ENCODE measurements around the gene PRKAR1B. TPM values are rescaled to one million over a fixed set of nuclear protein-coding genes. Genes with fewer than 3 reads are reported as not detected.

PRKAR1B gene
- total RNA-seq, 4 donors from 2014 or later, result 8.2 to 12.3 (median 10.5) TPM

DNA sequence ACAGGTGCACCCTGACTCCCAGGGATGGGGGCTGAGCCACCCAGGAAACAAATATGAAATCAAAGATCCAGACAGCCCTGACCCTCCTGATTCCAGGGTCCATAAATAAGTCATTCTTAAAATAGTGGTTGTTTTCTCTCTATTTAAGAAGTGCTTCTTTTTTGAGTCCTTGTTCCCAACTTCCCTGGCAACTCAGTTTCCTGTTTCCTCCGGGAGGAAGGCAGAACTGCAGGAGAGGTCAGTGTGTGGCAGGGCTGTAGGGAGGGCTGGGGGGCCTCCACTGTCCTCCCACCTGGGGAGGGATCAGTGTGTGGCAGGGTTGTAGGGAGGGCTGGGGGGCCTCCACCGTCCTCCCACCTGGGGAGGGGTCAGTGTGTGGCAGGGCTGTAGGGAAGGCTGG is 118.7 kb downstream of the PRKAR1B start:
- Histone ChIP-seq H3K4me1 (peaks cover 26% of the 10 kb centered on the region), H3K4me3 (no peak overlapping the region), H3K36me3 (peaks cover 7% of the 10 kb centered on the region), H3K27me3 (no peaks in the 10 kb centered on the region), H3K9me3 (no peaks in the 10 kb centered on the region), H3K27ac (no peak overlapping the region)
- DNase-seq (ENCODE audit: low spot score in 2 of 2), result no peak
- WGBS, result 86% methylated on average over 1 of the region's 2 CpGs
- TF ChIP-seq POLR2AphosphoS5 (IDR thresholded peaks at IDR 0.05), result no peak
- TF ChIP-seq, protein P1, sequence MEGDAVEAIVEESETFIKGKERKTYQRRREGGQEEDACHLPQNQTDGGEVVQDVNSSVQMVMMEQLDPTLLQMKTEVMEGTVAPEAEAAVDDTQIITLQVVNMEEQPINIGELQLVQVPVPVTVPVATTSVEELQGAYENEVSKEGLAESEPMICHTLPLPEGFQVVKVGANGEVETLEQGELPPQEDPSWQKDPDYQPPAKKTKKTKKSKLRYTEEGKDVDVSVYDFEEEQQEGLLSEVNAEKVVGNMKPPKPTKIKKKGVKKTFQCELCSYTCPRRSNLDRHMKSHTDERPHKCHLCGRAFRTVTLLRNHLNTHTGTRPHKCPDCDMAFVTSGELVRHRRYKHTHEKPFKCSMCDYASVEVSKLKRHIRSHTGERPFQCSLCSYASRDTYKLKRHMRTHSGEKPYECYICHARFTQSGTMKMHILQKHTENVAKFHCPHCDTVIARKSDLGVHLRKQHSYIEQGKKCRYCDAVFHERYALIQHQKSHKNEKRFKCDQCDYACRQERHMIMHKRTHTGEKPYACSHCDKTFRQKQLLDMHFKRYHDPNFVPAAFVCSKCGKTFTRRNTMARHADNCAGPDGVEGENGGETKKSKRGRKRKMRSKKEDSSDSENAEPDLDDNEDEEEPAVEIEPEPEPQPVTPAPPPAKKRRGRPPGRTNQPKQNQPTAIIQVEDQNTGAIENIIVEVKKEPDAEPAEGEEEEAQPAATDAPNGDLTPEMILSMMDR (IDR thresholded peaks at IDR 0.05), result no peak
- TF ChIP-seq EP300 (IDR thresholded peaks at IDR 0.05), result no peak

DNA sequence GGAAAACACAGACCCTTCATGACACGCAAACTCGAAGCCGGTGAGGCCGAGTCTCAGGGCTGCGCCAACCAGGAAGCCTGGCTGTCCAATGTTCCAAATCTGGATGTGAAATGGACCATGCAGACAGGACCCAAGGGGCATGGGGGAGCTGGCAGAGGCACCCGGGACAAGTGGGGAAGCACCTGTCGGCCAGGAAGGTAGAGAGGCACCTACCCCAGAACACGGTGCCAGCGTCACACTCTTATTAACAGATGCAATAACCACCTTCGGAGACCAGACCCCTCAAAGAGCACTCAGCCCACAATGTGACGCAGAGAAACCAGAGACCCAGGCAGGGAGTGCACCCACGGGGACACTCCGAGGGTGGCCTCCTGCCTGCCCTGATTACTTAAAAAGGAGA is 119.1 kb downstream of the PRKAR1B start:
- H3K27me3 ChIP-seq, result no peaks in the 10 kb centered on the region
- 75% methylated on average over 13 of the region's 13 CpGs for WGBS
- no peak overlapping the region for H3K27ac ChIP-seq
- DNase-seq (ENCODE audit: low spot score in 2 of 2), result no peak
- peaks cover 27% of the 10 kb centered on the region for H3K4me1 ChIP-seq
- peaks cover 7% of the 10 kb centered on the region for H3K36me3 ChIP-seq
- TF ChIP-seq POLR2A (IDR thresholded peaks at IDR 0.05), result no peak
- TF ChIP-seq EP300 (IDR thresholded peaks at IDR 0.05), result no peak
- TF ChIP-seq POLR2AphosphoS5 (IDR thresholded peaks at IDR 0.05), result no peak
- TF ChIP-seq, protein P1 (IDR thresholded peaks at IDR 0.05), result no peak
- H3K4me3 ChIP-seq, result no peak overlapping the region
- H3K9me3 ChIP-seq, result no peaks in the 10 kb centered on the region

DNA sequence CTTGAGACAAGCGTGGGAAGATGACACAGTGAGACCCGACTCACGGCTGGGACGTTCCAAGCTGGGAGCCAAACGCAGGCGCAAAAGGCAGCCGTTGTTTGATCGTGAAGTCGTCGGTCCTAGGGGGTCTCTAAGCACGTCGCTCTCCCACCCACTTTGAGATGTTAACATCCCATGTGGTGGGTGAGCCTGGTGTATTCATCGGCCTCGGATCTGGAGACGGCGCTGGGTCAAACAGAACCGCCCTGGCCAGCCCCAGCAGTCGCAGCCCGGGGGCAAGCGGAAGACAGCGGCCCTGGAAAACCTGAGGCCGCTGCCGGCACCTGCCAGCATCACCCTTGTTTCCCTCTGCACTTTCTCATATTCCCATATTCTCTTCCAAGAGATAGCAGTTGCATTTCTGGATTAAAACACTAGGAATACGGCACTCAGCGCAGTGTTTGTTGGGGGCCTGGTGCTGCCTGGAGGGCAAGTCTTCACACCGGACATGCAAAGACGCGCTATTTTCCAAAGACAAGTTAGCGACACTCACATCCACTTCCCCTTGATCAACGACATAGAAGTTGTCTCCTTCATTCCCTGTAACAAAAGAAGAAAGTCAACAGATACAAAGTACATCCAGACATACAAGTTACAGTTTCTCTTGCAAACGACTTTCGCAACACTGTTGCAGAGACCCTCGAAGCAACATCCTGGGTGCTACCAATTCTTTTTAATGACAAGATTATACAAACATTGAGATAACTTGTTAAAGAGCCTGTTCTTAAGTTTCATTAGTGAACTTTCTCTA is 121.2 kb downstream of the PRKAR1B start:
- WGBS, result 90% methylated on average over 33 of the region's 33 CpGs
- peak in 1 of 2 donors; percentile 27 for DNase-seq (ENCODE audit: low spot score in 2 of 2)
- peaks cover 46% of the 10 kb centered on the region for H3K4me1 ChIP-seq

DNA sequence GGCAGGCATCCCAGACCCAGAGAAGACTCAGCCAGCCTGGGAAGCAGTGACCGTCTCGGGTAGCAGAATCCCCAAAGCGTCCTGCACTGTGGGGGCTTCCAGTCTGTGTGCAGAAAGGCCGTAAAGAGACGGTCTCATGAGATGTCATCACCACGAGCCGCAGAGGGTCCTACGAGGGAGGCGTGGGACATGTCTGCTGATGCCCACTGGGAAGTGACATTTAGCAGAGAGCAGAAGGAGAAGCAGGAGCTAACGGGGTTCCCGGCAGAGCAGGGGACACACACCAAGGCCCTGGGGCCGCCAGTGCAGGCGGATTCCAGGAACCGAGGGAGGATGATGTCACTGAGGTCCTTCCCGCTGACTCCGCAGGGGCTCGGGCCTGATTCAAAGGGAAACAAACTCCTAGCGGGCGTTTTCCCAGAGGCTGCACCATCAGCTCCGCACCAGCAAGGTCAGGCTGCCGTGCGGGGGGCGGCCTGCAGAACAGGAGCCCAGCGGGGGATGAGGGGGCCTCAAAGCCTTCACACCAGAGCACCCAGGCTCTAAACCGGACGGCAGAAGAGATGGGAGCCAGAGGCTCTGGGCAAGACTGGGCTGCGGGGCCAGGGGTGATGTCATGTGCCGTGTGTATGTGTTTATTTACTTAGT is 122.1 kb downstream of the PRKAR1B start:
- H3K4me1 ChIP-seq, result peaks cover 41% of the 10 kb centered on the region
- TF ChIP-seq, protein P1 (IDR thresholded peaks at IDR 0.05), result no peak
- no peak for TF ChIP-seq POLR2AphosphoS5 (IDR thresholded peaks at IDR 0.05)
- TF ChIP-seq EP300 (IDR thresholded peaks at IDR 0.05), result no peak
- TF ChIP-seq POLR2A (IDR thresholded peaks at IDR 0.05), result no peak
- H3K4me3 ChIP-seq, result peak overlapping the region; percentile 1
- H3K27me3 ChIP-seq, result no peaks in the 10 kb centered on the region
- no peaks in the 10 kb centered on the region for H3K9me3 ChIP-seq
- DNase-seq (ENCODE audit: low spot score in 2 of 2), result peak in 1 of 2 donors; percentile 60
- H3K36me3 ChIP-seq, result peaks cover 7% of the 10 kb centered on the region
- 92% methylated on average over 23 of the region's 28 CpGs for WGBS
- H3K27ac ChIP-seq, result peak overlapping the region; percentile 82

More for the DNA sequence above, 121.2 kb downstream of the PRKAR1B start:
- Histone ChIP-seq H3K4me3 (no peak overlapping the region), H3K27me3 (no peaks in the 10 kb centered on the region), H3K36me3 (peaks cover 7% of the 10 kb centered on the region), H3K9me3 (no peaks in the 10 kb centered on the region), H3K27ac (peak overlapping the region; percentile 82)
- TF ChIP-seq, protein P1 (IDR thresholded peaks at IDR 0.05), result no peak
- no peak for TF ChIP-seq POLR2A (IDR thresholded peaks at IDR 0.05)
- no peak for TF ChIP-seq EP300 (IDR thresholded peaks at IDR 0.05)
- TF ChIP-seq POLR2AphosphoS5 (IDR thresholded peaks at IDR 0.05), result no peak
